Left renal cortex interstitium (tissue), 4 donors: ENCODE results near the gene ZDHHC7. TPM values are rescaled to one million over a fixed set of nuclear protein-coding genes. Genes with fewer than 3 reads are reported as not detected.
"Not testable (repeated sequence)": the region's sequence is repeated elsewhere in the genome, so short reads cannot be mapped to it uniquely, and the experiment has no call there.

Source experiments
- DNase-seq, 4 donors: peaks; one replicate each; pipeline ENCODE4 v3.0.0-alpha.2; 2013; ENCODE audit warnings: low read depth in 4 of 4, low spot score in 2 of 4, missing footprints in 1 of 4
- polyA plus RNA-seq, 4 donors: library from polyadenylated mRNA; unstranded; fragments of 120-200 nt; gene quantifications; one replicate each; pipeline ENCODE4 v1.2.1, GENCODE V29; 2013; ENCODE audit not compliant: insufficient read length in 4 of 4

Gene ZDHHC7
- polyA plus RNA-seq, 4 donors, result 43.3 to 59.3 (median 55.3) TPM

- DNase-seq, result no peak
Observed at GRCh38 chr16:84947022-84947421, 64.3 kb downstream of the ZDHHC7 start.

DNA sequence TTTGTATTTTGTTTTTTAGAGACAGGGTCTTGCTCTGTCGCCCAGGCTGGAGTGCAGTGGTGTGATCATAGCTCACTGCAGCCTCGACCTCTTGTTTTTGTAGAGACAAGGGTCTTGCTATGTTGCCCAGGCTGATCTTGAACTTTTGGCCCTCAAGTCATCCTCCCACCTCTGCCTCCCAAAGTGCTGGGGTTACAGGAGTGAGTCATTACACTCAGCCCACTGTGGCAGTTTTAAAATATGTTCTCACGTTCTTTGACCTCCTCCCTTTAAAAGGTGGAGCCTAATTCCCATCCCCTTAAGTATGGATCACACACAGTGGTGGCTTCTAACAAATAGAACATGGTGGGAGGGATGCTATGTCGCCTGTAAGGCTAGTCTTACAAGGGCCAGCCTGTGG lies 67.7 kb downstream of the ZDHHC7 start:
- DNase-seq, result no peak

DNA sequence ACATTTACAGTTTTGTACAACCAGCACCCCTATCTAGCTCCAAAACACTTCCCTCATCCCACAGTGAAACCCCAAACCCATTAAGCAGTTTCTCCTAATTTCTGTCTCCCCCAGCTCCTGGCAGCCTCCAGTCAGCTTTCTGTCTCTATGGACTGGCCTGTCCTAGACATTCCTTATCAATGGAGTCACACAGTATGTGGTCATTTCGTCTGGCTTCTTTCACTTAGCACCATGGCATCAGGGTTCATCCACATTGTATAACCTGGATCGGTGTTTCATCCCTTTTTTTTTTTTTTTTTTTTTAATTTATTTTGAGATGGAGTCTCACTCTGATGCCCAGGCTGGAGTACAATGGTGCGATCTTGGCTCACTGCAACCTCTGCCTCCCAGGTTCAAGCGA lies 68.5 kb downstream of the ZDHHC7 start:
- no peak for DNase-seq

DNA sequence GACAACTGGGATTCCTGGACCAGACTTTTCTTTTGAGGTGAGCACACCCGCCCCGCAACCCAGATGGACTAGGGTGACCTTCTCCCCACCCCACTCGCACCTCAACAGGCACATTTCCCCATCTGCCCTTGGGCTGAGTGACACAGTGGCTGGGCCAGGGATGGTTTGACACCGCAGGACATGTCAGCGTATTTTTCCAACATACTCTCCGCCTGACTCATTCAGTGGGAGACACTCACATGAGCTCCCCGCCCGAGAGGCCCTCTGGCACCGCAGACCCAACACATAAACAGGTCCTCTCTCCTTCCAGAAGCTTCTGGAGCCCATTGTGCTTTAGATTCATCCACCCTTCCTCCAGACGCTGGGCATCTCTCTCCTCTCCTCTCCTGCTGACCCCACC lies 69.4 kb downstream of the ZDHHC7 start:
- no peak for DNase-seq

GRCh38 chr16:84940670-84941551 lies 70.4 kb downstream of the ZDHHC7 start:
- no peak for DNase-seq

GRCh38 chr16:84938616-84939015 lies 72.7 kb downstream of the ZDHHC7 start:
- DNase-seq, result not testable (repeated sequence)

DNA sequence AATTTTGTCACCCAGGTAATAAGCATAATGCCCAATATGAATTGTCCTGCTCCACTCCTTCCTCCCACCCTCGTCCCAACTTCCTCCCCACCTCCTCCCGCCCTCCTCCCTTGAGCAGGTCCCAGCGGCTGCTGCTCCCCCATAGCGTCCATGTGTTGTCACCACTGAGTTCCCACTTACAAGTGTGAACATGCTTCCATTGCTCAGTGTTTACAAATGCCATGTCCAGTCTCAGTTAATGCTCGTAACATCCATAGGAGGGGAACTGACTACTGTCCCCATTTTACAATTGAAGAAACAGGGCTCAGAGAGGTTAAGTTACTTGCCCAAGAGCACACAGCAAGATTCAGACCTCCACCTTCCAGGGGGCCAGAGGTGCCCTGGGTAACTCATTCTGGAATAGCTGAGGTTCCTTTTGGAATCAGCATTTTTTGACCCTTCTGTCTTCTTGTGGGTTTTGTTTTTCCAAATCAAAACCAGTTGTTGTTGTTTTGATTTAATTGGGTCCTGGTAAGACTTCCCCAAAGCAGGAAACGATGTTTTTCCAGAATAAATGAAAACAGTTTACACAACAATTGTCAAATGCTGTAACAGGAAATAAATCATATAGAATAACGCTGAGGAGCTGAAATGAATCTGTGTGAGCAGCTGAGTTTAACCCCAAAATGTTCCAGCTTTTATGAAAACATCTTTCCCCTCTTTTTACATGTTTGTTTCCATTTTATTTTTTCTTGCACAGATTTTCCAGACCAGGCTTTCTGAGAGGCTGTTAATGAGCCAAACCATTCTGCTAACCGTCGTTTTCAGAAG lies 73.9 kb downstream of the ZDHHC7 start:
- no peak for DNase-seq

DNA sequence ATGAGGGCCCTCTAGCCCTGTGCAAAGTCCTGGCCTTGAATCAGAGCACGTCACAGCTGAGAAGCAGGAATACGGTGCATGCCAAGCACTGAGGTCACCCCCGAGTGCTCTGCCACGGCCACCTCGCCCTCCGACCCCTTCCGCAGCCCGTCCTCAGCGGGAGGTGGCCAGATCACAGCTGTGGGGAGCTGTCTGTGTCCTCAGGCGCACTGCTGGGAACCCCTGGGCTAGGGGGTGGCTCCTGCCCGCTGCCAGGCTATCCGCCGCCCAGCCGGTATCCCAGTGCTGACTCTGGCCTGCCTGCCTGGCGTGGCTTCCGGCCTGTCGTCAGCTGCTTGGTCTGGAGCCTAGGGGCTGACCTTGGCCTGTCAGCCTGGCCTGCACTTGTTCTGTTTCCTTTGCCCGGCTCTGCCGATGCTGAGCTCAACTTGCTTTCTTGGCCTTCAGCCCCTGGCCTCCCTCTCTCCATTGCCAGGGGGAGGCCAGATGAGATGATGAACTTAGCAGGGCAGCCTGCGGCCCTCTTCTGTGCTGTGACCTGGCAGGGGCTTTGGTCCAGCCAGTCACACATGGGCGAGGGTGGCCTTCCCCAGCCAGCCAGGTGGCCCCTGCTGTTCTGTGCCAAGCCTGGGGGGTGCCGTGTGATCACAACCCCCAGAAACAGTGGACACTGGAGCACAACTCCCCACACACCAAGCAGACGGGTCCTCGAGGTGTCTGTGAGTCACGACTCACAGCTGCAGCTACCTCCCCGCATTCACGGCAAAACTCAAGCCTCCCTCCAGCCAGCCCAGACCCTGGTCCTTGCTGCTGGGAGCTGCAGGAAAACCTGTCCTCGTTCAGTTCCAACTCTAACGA lies 77.3 kb downstream of the ZDHHC7 start:
- no peak for DNase-seq

- no peak for DNase-seq
Observed at GRCh38 chr16:84932681-84933080, 78.7 kb downstream of the ZDHHC7 start.

GRCh38 chr16:84931506-84931905 lies 79.8 kb downstream of the ZDHHC7 start:
- no peak for DNase-seq

DNA sequence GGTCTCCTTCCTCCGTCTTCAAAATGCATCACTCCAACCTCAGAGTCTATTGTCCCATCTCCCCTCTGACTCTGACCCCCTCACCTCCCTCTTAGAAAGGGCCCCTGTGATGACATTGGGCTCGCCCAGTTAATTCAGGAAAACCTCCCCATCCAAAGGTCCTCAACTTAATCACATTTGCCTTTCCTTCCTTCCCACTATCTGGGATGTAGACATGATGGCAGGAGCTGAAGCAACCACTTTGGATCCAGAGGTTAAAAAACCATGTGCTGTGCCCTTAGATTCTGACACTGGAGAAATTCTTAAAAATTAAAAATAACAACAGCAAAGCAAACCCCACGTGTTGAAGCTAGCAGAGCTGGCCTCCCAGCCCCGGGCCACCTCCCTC lies 80.2 kb downstream of the ZDHHC7 start:
- no peak for DNase-seq

DNA sequence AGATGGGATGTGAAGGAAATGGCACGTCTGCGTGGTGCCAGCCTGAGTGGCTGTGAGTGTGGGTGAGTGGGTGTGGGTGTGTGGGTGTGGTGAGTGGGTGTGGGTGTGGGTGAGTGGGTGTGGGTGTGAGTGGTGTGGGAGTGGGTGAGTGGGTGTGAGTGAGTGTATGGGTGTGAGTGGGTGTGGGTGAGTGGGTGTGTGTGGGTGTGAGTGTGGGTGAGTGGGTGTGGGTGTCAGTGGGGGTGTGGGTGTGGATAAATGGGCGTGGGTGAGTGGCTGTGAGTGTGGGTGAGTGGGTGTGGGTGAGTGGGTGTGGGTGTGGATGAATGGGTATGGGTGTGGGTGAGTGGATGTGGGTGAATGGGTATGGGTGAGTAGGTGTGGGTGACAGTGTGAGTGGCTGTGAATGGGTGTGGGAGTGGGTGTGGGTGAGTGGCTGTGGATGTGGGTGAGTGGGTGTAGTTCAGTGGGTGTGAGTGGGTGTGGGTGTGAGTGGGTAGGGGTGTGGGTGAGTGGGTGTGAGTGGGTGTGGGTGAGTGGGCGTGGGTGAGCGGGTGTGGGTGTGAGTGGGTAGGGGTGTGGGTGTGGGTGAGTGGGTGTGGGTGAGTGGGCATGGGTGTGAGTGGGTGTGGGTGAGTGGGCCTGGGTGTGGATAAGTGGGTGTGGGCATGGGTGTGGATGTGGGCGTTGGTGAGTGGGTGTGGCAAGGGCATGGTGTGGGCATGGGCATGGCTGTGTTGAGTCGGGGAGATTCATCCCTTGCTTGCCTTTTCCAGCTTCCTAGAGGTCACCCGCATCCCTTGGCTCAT lies 80.8 kb downstream of the ZDHHC7 start:
- no peak for DNase-seq

DNA sequence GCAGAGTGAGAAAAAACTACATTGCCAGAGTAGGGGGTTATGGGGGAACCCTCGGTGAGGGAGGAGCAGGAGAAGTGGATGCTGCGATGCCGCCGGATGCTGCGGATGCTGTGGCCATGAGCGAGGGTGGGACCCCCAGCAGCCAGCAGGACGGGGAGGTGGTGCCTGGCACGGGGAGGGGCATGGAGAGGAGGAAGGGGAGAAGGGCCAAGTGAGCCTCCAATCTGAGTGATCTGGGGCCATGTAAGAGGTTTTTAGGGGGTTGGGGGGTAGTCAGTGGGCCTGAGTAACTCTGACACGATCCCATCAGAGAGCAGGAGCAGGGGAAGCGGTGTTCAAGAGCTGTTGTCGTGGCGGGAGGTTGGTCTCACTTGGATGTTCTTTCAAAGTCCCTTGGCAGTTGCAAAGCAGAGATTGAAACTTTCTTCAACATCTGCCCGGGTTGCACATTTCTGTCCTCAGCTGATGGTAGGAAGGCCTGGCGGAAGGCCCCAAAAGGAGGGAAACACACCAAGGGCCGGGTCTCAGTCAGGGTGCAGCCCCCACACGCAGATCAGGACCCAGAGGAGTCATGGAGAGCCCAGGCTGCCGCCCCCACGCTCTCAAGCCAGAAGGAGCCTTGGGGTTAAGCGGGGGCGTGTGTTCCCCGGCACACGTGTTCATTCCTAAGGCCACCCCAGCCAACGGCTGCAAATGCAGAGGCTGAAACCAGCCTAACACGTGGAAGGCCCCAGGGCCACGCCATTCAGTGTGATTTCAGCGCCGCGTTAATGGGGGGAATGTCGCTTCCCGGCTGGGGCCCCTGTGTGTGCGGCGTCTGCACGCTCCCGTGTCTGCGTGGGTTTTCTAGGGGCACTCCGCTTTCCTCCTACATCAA lies 81.7 kb downstream of the ZDHHC7 start:
- DNase-seq, result no peak

DNA sequence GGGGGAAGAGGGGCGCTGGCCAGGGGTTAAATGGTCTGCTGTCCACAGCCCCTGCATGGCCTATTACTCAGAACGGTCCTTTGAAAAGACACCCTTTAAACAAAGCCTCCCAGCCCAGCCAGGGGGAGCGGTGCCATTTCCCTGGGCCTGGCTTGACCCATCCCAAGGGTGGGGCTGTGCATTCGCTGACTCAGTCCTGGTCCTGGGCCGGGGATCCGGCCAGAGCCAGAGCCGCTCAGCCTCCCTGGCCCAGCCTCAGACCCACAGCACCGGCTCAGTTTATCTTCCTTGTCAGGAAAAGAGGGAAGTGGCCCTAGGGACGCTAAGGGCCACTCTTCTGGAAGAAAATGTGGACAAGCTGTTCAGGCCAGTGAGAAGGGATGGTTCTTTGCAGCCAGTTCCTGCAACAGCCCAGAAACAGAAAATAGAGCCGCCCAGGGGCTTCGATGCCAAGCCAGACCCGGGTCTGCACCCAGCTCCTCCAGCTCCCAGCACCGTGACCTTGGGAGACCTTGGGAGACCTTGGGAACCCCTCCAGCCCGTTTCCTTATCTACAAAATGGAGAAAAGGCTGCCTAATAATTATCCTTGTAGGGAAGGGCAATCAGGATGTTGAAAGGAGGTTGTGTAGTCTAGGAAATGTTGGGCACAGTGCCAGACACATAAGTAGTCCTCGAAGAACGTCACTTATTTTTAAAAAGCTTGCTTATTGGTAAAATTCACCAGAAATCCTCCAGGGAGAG lies 82.5 kb downstream of the ZDHHC7 start:
- no peak for DNase-seq

DNA sequence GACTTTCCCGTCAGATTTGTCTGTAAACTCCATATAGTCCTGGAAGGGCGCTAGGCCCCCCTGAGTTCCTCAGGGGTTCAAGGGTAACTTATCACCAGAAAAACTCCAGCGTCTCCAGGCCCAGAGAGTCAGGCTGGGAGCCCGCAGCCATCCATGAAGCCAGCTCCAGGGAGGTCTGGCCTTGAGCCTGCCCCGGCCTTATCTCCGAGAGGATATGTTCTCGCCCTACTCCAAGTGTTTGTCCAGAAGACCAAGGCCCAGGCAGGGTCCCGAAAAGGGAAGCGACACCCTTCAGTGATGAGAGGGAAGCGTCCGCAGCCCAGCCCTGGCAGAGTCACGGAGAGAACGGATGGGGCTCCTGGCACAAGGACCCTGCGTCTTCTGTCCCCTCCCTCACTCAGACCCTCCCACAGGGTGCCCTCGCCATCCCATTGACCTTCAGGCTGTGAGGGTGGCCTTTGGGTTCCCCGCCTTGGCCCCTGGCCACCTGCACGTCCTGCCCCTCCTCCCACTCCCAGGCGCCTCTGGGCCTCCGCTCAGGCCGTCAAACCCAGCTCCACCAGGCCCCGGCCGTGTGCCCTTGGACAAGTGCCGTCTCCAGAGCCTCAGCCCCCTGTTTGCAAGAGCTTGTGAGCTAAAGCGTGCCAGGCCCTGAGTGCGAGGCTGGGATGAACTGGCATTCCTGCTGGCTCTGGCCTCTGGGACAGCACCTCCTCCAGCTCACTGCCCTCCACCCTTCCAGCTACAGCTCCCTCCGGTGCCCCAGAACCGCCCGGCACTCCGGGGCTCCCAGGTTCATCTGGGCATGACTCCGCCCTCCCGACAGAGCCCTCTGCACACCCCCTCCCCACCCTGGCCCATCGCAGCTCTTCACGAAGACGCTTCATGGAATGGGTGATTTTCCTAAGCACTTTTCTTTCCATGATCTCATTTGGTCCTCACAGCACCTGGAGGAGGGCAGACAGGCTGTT lies 83.4 kb downstream of the ZDHHC7 start:
- DNase-seq, result no peak

GRCh38 chr16:84926462-84926861 lies 84.9 kb downstream of the ZDHHC7 start:
- DNase-seq, result no peak

GRCh38 chr16:84925773-84926372 lies 85.5 kb downstream of the ZDHHC7 start:
- no peak for DNase-seq
